NCI-H146 (cell line): ENCODE data around the gene AQP12B.

Experiments used
- DNase-seq: peaks from one replicate; lab custom pipeline; 2025; lab: John Stamatoyannopoulos, UW

The AQP12B gene

GRCh38 chr2:240632306-240632721 lies 50.4 kb downstream of the AQP12B start:
- no peak for DNase-seq

GRCh38 chr2:240631548-240632305 lies 51.0 kb downstream of the AQP12B start:
- no peak for DNase-seq

- DNase-seq = no peak
Measured at GRCh38 chr2:240630771-240631547, 51.7 kb downstream of the AQP12B start.

- no peak for DNase-seq
Measured at GRCh38 chr2:240629968-240630770, 52.5 kb downstream of the AQP12B start.

GRCh38 chr2:240629619-240629967 lies 53.1 kb downstream of the AQP12B start:
- DNase-seq = no peak

- DNase-seq = peak; percentile 11
Measured at GRCh38 chr2:240628808-240629618, 53.7 kb downstream of the AQP12B start.

- DNase-seq = no peak
Measured at GRCh38 chr2:240628507-240628807, 54.2 kb downstream of the AQP12B start.

GRCh38 chr2:240627736-240628506 lies 54.8 kb downstream of the AQP12B start:
- DNase-seq = no peak

GRCh38 chr2:240626531-240627300 lies 56.0 kb downstream of the AQP12B start:
- DNase-seq = no peak
